NCI-H82 treated with DMSO at 0.1 percent for 48 hours (cell line): ENCODE results near the gene KCNH4.
"Not testable (repeated sequence)": the region's sequence is repeated elsewhere in the genome, so short reads cannot be mapped to it uniquely, and the experiment has no call there.

ENCODE experiments used
- DNase-seq: peaks from one replicate; lab custom pipeline; 2025; ENCODE audit not compliant: unreplicated experiment; lab: John Stamatoyannopoulos, UW

The KCNH4 gene

GRCh38 chr17:42180922-42181850 is at the start of gene KCNH4:
Gene KCNH4 (minus strand): TSS chr17:42181142. CDS start chr17:42180945, 197 bp downstream.
- DNase-seq = peak; percentile 70

DNA sequence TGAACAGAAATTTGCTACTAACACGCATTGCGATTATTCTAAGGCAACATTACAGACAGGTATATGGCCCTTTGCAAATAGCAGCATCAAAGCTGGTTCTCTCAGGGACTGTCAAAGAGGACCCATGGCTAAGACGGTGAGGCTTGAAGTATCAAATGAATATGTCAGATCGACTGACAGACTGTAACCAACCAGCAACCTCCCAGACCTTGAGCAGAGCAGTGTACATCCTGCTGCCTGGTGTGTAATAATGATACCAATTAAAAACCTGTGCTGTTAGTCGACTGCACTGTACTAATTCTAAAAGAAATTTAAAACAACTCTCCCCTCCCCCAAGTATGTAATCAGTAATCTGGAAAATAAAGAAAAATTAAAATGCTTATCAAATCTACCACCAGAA is 49.3 kb upstream of the KCNH4 start:
- no peak for DNase-seq

- DNase-seq = no peak
Observed at GRCh38 chr17:42227849-42228700, 47.1 kb upstream of the KCNH4 start.

DNA sequence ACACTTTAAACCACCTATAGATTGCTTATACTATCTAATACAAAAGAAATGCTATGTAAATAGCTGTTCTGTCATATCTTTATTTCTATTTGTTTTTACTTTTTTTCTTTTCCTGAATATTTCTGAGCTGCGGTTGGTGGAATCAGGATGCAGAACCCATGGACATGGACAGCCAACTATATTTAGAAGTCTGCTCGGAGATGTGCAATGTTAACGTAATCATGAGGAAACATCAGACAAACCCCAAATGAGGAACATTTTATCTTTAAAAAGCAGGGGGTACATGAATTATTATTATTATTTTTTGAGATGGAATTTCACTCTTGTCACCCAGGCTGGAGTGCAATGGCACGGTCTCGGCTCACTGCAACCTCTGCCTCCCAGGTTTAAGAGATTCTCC is 44.7 kb upstream of the KCNH4 start:
- no peak for DNase-seq

- no peak for DNase-seq
Observed at GRCh38 chr17:42224651-42225050, 43.7 kb upstream of the KCNH4 start.

GRCh38 chr17:42221886-42222745 is 41.2 kb upstream of the KCNH4 start:
- DNase-seq = peak; percentile 38

DNA sequence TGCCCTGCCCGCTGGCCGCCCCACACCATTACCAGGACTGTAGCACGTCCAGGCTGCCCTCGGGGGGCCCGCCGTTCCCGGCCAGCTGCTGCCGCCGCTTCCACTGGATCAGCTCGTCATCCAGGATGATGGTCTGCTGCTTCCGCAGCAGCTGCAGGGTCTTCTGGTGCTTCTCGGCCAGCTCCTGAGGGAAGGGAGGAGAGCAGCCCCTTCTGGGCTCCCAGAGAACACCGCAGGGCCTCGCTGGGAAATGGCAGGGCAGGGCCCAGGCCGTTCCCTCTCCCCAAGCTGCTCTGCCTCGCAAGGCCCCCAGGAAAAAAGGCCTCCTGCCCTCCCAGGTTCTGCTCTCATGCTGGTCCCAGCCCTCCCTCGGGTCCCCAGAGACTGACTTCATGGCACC is 38.3 kb upstream of the KCNH4 start:
- DNase-seq = not testable (repeated sequence)

GRCh38 chr17:42214156-42214555 is 33.2 kb upstream of the KCNH4 start:
- DNase-seq = no peak

DNA sequence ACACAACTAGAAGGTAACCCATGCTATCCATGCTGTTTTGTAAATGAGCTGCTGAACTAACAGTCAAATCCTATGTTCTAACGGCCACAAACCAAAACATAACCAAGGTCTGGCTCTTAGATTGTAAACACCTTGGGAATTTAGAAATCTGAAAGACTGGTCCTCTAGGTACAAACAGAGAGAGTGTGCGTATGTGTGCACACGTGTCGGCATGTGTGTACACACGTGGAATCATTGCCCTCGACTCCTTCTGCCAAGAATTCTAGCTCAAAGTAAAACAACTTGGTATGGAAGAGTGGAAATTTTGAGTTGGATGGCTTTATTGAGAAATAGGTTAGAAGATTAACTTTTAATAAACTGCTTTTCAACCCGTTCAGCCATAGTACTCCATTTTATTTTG is 31.4 kb upstream of the KCNH4 start:
- no peak for DNase-seq

DNA sequence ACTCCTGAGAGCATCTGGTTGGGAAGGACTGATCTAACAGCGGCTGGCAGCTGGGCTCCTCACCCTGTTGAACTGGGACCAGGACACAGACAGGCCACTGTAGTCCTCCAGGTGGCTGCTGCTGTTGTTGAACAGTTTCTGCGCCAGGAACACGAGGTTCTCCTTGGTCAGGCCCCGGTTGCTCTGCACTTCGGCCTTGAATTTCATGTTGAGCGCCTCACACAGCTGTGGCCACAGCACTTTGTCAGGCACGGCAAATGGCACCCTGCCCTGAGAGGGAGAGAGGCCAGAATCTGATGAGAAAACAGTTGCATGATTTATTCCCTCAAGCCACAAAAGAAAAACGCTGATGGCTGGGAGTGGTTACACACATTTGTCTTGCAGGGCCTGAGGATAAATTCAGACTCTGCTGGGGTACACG is 31.0 kb upstream of the KCNH4 start:
- not testable (repeated sequence) for DNase-seq

DNA sequence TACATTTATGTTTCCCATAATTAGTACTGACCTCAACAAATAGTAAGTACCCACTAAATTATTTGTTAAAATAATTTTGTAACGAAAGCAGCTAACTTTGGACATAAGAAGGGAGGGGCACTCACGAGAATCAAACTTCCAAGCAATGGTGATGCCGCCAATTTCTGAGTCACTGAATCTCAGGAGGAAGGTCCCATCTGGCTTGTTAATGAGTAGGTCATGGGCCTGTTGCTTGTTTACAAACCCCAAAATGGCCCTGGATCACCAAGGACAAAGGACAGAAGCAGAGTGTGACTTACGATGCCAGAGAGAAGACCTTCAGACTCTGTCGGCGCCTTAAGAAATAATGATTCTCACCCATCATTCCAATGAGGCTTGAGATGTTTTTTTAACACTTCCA is 29.1 kb upstream of the KCNH4 start:
- DNase-seq = no peak

DNA sequence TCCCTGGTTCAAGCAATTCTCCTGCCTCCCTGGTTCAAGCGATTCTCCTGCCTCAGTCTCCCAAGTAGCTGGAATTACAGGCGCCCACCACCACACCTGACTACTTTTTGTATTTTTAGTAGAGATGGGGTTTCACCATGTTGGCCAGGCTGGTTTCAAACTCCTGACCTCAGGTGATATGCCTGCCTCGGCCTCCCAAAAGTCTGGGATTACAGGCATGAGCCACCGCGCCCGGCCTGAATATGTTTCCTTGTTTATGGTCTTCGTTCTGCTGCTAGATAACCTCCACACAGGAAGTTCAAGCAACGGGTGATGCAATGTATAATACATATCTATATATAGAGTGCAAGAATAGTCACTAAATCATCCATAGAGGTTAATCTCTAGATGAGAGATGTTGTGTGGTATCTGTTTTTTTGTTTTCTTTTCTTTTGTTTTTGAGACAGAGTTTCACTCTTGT is 25.2 kb upstream of the KCNH4 start:
- not testable (repeated sequence) for DNase-seq

- DNase-seq = no peak
Observed at GRCh38 chr17:42203354-42203753, 22.4 kb upstream of the KCNH4 start.

GRCh38 chr17:42202696-42203095 is 21.8 kb upstream of the KCNH4 start:
- no peak for DNase-seq

GRCh38 chr17:42202159-42202558 is 21.2 kb upstream of the KCNH4 start:
- no peak for DNase-seq

GRCh38 chr17:42201458-42201772 is 20.5 kb upstream of the KCNH4 start:
- DNase-seq = no peak

- no peak for DNase-seq
Observed at GRCh38 chr17:42200706-42201457, 19.9 kb upstream of the KCNH4 start.

- DNase-seq = no peak
Observed at GRCh38 chr17:42199416-42200011, 18.6 kb upstream of the KCNH4 start.

DNA sequence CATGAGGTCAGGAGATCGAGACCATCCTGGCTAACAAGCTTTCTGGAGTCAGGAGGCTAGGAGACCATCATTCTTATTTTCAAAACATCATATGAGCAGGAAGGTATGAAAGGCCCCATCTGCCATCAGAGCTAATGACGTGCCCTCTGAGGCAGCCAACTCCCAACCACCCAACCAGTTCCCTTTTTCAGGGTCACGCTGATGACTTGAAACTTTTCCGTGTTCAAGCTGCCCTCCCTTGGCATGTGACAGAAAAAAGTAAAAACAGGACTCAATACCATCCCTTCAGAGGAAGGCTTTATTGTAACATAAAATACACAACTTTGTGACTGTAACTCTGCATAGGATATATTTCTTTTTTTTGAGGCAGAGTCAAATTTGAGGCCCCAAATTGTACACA is 18.0 kb upstream of the KCNH4 start:
- no peak for DNase-seq
